Spleen (tissue), 11 donors: ENCODE data around the gene NRBF2. TPM values are rescaled to one million over a fixed set of nuclear protein-coding genes. Genes with fewer than 3 reads are reported as not detected.
A peak's percentile ranks its signal among the peaks of the same experiment; 100 is the strongest.
"Not testable (repeated sequence)": the region's sequence is repeated elsewhere in the genome, so short reads cannot be mapped to it uniquely, and the experiment has no call there.

ENCODE experiments used
- DNase-seq: peaks from one replicate; pipeline ENCODE4 v3.0.0-alpha.2; 2020
- H3K27ac ChIP-seq, 8 donors: fragments of 200-600 bp; sonication (generic) in 7 of 8; 1 replicate in 4 of 8; 2 replicates in 4 of 8; pipeline versions ENCODE4 v1.5.0 to v1.8.0; 2016 to 2021; ENCODE audit warnings: inconsistent platforms in 4 of 8, mild to moderate bottlenecking in 4 of 8, moderate library complexity in 1 of 8
- H3K27me3 ChIP-seq, 7 donors: fragments of 200-600 bp; sonication (generic) in 6 of 7; replicated peaks in 1 of 7; 1 replicate in 4 of 7; 2 replicates in 3 of 7; pipeline versions ENCODE4 v1.5.0 to v1.8.0; 2016 to 2021; ENCODE audit warnings: inconsistent platforms in 3 of 7, mild to moderate bottlenecking in 1 of 7
- H3K36me3 ChIP-seq, 6 donors: fragments of 200-600 bp; sonication (generic) in 5 of 6; 1 replicate in 4 of 6; 2 replicates in 2 of 6; pipeline versions ENCODE4 v1.5.0 to v1.8.0; 2016 to 2021; ENCODE audit warnings: inconsistent platforms in 2 of 6
- H3K4me1 ChIP-seq, 6 donors: fragments of 200-600 bp; sonication (generic) in 5 of 6; 1 replicate in 3 of 6; 2 replicates in 3 of 6; pipeline versions ENCODE4 v1.5.0 to v1.8.0; 2016 to 2021; ENCODE audit warnings: inconsistent platforms in 3 of 6
- H3K4me3 ChIP-seq, 8 donors: fragments of 200-600 bp; sonication (generic) in 7 of 8; 1 replicate in 4 of 8; 2 replicates in 4 of 8; pipeline versions ENCODE4 v1.5.0 to v1.8.0; 2016 to 2021; ENCODE audit warnings: inconsistent platforms in 4 of 8, mild to moderate bottlenecking in 4 of 8, moderate library complexity in 2 of 8
- H3K9me3 ChIP-seq, 8 donors: fragments of 200-600 bp; sonication (generic) in 7 of 8; 1 replicate in 4 of 8; 2 replicates in 4 of 8; pipeline versions ENCODE4 v1.5.0 to v1.8.0; 2016 to 2021; ENCODE audit warnings: inconsistent platforms in 4 of 8
- CTCF ChIP-seq, 11 experiments: fragments of 200-600 bp in 7 of 11; fragments of 450-650 bp in 4 of 11; sonication (generic) in 4 of 11; IDR thresholded peaks in 8 of 11; conservative IDR thresholded peaks in 3 of 11; 1 replicate in 7 of 11; 2 replicates in 4 of 11; pipeline versions ENCODE4 v1.4.0 to v1.8.0; 2016 to 2021; ENCODE audit warnings: antibody characterized with exemption in 11 of 11, inconsistent platforms in 4 of 11, mild to moderate bottlenecking in 1 of 11
- POLR2A ChIP-seq, 3 donors: fragments of 450-650 bp; IDR thresholded peaks; one replicate each; pipeline ENCODE4 v1.5.1; 2017; ENCODE audit warnings: antibody characterized with exemption in 3 of 3, mild to moderate bottlenecking in 1 of 3
- POLR2AphosphoS5 ChIP-seq, 3 donors: sonication (generic); formaldehyde crosslinking; IDR thresholded peaks; one replicate each; pipeline ENCODE4 v1.5.1; 2017; ENCODE audit warnings: antibody characterized with exemption in 3 of 3
- WGBS, 5 donors: extraction: QIAGEN DNeasy Blood & Tissue Kit in 3 of 5; methylation state at CpG; one replicate each; pipeline versions ENCODE4 v1.1.5 to v1.1.7; 2013 to 2018; 5-methylcytosine and 5-hydroxymethylcytosine counted together
- intact Hi-C: fragments of 100-400 bp; cut with DNase I; formaldehyde crosslinking; loops from one replicate; pipeline ENCODE4 v1.15.0; 2023; ENCODE audit warnings: low total_unique reads
- polyA plus RNA-seq, 3 donors: library from polyadenylated mRNA; stranded (reverse); fragments of 200-250 nt; gene quantifications; one replicate each; pipeline ENCODE4 v1.2.1, GENCODE V29; 2013
- total RNA-seq, 7 donors: library from RNA; depleted of rRNA in 3 of 7; stranded (reverse); fragments of >200 nt in 3 of 7; fragmentation: NEBNext Ultra II Directional in 4 of 7; extraction: Animal tissue kit (Norgen Biotek cat#: 25700) in 4 of 7; gene quantifications; one replicate each; pipeline versions ENCODE4 v1.1.0 to v1.2.1, GENCODE V29; 2016 to 2021
- donor health status: healthy with polysubstance abuse.
- donor health status: DM: no; HTN: no; CAD: no; lungs with moderate emphysema.
- donor health status: DM: no; HTN: no; CAD: no.
- donor health status: Bipolar disorder and iron deficiency.
- donor health status: healthy.
- donor health status: DM: no; HTN: no; CAD: no.
- donor health status: DM: yes; HTN: yes; CAD: no.

The NRBF2 gene
- total and polyA plus RNA-seq, 10 donors = 10.3 to 44.1 (median 31.7) TPM

- DNase-seq = no peak
- Histone ChIP-seq H3K36me3 (peaks cover 0 to 59% (median 14%) of the 10 kb centered on the region in 6 donors), H3K4me1 (peaks cover 6 to 92% (median 54%) of the 10 kb centered on the region in 6 donors), H3K9me3 (no peaks in the 10 kb centered on the region), H3K27me3 (no peaks in the 10 kb centered on the region), H3K4me3 (peak overlapping the region in 1 of 8 donors; percentile 13), H3K27ac (peak overlapping the region in 5 of 8 donors; percentile 1 to 59 (median 48))
- 48 to 70% (median 58%) methylated on average over 5 of the region's 5 CpGs for WGBS, 5 donors
- intact Hi-C loops = no loop called here
- TF ChIP-seq POLR2AphosphoS5 (IDR thresholded peaks at IDR 0.05) = no peak
- TF ChIP-seq POLR2A (IDR thresholded peaks at IDR 0.05) = no peak
These were observed 10.9 kb downstream of the NRBF2 start for GRCh38 chr10:63143987-63144386.

- intact Hi-C loops = no loop called here
- TF ChIP-seq POLR2AphosphoS5 (IDR thresholded peaks at IDR 0.05) = no peak
- no peak for TF ChIP-seq POLR2A (IDR thresholded peaks at IDR 0.05)
- TF ChIP-seq CTCF (IDR thresholded peaks at IDR 0.05 in 8 of 11, conservative IDR thresholded peaks at IDR 0.05 in 3 of 11) = no peak
These were observed 12.7 kb downstream of the NRBF2 start for GRCh38 chr10:63145782-63146181.

GRCh38 chr10:63146503-63146902 lies 13.4 kb downstream of the NRBF2 start:
- Histone ChIP-seq H3K27me3 (no peaks in the 10 kb centered on the region), H3K4me3 (no peak overlapping the region), H3K4me1 (peaks cover 6 to 81% (median 43%) of the 10 kb centered on the region in 6 donors), H3K27ac (peak overlapping the region in 1 of 8 donors; percentile 7), H3K9me3 (no peaks in the 10 kb centered on the region), H3K36me3 (peaks cover 0 to 56% (median 7%) of the 10 kb centered on the region in 6 donors)
- TF ChIP-seq POLR2A (IDR thresholded peaks at IDR 0.05) = no peak
- no peak for TF ChIP-seq POLR2AphosphoS5 (IDR thresholded peaks at IDR 0.05)
- TF ChIP-seq CTCF (IDR thresholded peaks at IDR 0.05 in 8 of 11, conservative IDR thresholded peaks at IDR 0.05 in 3 of 11) = no peak
- intact Hi-C loops = no loop called here
- DNase-seq = no peak

More at GRCh38 chr10:63145782-63146181, 12.7 kb downstream of the NRBF2 start:
- no peak for DNase-seq
- no peaks in the 10 kb centered on the region for H3K9me3 ChIP-seq
- H3K27me3 ChIP-seq = no peaks in the 10 kb centered on the region
- peaks cover 6 to 85% (median 47%) of the 10 kb centered on the region in 6 donors for H3K4me1 ChIP-seq
- peak overlapping the region in 2 of 8 donors; percentile 0 to 7 for H3K27ac ChIP-seq
- H3K4me3 ChIP-seq = no peak overlapping the region
- peaks cover 0 to 56% (median 8%) of the 10 kb centered on the region in 6 donors for H3K36me3 ChIP-seq

- Histone ChIP-seq H3K4me1 (peaks cover 0 to 51% (median 16%) of the 10 kb centered on the region in 6 donors), H3K27ac (no peak overlapping the region), H3K9me3 (no peaks in the 10 kb centered on the region), H3K27me3 (no peaks in the 10 kb centered on the region), H3K36me3 (peaks cover 3 to 91% (median 42%) of the 10 kb centered on the region in 6 donors), H3K4me3 (no peak overlapping the region)
- no peak for DNase-seq
- intact Hi-C loops = no loop called here
- 91 to 99% (median 95%) methylated on average over 4 of the region's 4 CpGs for WGBS, 5 donors
- TF ChIP-seq POLR2A (IDR thresholded peaks at IDR 0.05) = no peak
- no peak for TF ChIP-seq POLR2AphosphoS5 (IDR thresholded peaks at IDR 0.05)
- TF ChIP-seq CTCF (IDR thresholded peaks at IDR 0.05 in 8 of 11, conservative IDR thresholded peaks at IDR 0.05 in 3 of 11) = no peak
These were observed 17.6 kb downstream of the NRBF2 start for GRCh38 chr10:63150745-63151144.

GRCh38 chr10:63153868-63154545 lies 20.9 kb downstream of the NRBF2 start:
- intact Hi-C loops, H3K27ac ChIP-seq, H3K4me3 ChIP-seq, H3K27me3 ChIP-seq, H3K9me3 ChIP-seq, DNase-seq: not testable (repeated sequence)
- Histone ChIP-seq H3K4me1 (peaks cover 0 to 47% (median 14%) of the 10 kb centered on the region in 6 donors), H3K36me3 (peaks cover 3 to 71% (median 38%) of the 10 kb centered on the region in 6 donors)
- WGBS, 5 donors = 86 to 92% (median 89%) methylated on average over 9 of the region's 9 CpGs
